Sciatic nerve (tissue), 2 donors: Measurements from ENCODE around the gene TMEM132A. TPM values are rescaled to one million over a fixed set of nuclear protein-coding genes. Genes with fewer than 3 reads are reported as not detected.

Experiments
- ATAC-seq: fragments of 200-7000 bp; cut with Tn5 transposase; one replicate; pipeline ENCODE4 v1.9.1; 2020; ENCODE audit warnings: mild to moderate bottlenecking, moderate library complexity
- DNase-seq: peaks from one replicate; pipeline ENCODE4 v3.0.0-alpha.2; 2020; ENCODE audit warnings: low spot score
- intact Hi-C: fragments of 100-400 bp; cut with DNase I; formaldehyde crosslinking; loops from one replicate; pipeline ENCODE4 v1.14.2; 2022
- total RNA-seq: library from RNA; stranded (reverse); fragmentation: NEBNext Ultra II Directional; extraction: Animal tissue kit (Norgen Biotek cat#: 25700); gene quantifications from one replicate; pipeline ENCODE4 v1.2.1, GENCODE V29; 2021
- donor health status: DM: no; HTN: no; CAD: no.
- donor health status: DM: no; HTN: no; CAD: no.

TMEM132A gene
- total RNA-seq, 1 donor from 2014 or later = 34.2 TPM

DNA sequence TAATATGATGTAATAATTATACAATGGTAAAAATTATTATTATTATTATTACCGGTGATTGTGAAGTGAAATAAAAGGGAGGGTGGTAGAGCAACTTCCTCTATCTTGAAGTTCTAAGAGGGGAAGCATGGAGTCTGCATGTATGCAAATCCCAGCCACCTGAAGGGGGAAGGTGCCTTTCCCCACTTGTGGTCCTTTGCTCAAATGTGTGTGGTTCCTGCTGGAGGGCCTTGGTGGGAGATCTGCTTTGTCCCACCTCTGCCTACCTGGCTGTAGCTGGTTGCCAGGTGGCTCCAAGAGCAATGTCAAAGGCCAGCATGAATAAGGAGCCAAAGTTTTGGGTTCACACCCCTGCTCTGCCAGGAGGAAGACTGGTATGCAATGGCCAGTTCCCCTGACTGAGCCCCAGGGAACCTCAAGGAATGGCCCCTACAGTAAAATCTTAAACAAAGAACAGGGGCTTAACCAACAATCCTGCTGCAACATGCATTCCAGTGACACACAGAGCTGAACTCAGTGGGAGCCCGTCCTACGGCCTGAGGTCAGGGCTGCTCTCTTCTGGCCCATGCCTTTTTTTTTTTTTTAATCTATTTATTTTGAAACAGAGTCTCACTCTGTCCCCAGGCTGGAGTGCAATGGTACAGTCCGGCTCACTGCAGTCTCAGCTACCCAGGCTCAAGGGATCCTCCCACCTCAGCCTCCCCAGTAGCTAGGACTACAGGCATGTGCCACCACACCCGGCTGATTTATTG lies 8.5 kb downstream of the TMEM132A start:
- no peak for ATAC-seq
- intact Hi-C loops = no loop called here
- DNase-seq = no peak

DNA sequence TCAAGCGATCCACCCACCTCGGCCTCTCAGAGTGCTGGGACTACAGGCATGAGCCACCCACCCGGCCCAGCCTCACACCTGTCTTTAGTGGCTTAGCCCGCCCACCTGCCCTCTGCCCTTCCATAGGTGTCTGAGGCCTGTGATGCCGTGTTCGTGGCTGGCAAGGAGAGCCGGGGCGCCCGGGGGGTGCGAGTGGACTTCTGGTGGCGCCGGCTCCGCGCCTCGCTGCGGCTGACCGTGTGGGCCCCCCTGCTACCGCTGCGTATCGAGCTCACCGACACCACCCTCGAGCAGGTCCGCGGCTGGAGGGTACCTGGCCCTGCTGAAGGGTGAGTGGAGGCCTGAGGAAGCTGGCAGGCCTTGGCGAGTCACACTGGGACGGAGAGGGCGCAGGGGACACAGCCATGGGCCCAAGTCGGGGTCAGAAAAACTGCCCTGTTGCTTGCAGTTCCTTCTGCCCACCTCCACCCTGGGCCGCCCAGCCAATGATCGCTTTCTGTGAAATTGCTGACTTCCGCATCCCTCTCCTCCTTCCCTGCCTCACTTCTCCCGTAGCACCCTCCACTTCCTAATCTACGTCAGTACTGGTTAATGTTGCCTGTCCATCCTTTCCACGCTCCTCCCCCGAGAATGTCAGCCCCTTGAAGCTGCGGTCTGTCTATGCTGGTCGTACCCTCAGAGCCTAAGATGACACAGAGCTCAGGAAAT lies 9.3 kb downstream of the TMEM132A start:
- intact Hi-C loops = no loop called here
- ATAC-seq (no peak), DNase-seq (no peak)

DNA sequence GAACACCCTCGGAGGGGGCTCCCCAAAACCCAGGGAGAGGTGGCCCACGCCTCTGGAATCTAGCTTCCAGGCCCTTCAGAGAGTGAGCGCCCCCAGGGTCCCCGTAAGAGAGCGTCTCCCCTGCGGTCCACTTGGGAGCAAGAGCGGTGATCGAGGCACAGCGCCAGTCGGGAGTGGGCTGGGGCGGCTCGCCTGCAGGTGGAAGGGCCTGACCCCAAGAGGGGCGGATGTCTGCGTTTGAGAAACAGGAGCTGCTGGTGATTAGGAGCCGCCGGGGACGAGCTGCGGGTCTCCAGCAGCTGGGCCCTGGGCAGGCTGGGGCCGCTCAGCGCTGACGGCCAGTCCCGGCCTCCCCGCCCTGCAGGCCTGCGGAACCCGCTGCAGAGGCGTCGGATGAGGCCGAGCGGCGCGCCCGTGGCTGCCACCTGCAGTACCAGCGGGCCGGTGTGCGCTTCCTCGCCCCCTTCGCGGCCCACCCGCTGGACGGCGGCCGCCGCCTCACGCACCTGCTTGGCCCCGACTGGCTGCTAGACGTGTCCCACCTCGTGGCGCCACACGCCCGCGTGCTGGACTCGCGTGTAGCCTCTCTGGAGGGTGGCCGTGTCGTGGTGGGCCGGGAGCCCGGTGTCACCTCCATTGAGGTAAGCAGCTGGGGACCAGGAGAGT lies 10.0 kb downstream of the TMEM132A start:
- ATAC-seq = no peak
- intact Hi-C loops = no loop called here
- no peak for DNase-seq

DNA sequence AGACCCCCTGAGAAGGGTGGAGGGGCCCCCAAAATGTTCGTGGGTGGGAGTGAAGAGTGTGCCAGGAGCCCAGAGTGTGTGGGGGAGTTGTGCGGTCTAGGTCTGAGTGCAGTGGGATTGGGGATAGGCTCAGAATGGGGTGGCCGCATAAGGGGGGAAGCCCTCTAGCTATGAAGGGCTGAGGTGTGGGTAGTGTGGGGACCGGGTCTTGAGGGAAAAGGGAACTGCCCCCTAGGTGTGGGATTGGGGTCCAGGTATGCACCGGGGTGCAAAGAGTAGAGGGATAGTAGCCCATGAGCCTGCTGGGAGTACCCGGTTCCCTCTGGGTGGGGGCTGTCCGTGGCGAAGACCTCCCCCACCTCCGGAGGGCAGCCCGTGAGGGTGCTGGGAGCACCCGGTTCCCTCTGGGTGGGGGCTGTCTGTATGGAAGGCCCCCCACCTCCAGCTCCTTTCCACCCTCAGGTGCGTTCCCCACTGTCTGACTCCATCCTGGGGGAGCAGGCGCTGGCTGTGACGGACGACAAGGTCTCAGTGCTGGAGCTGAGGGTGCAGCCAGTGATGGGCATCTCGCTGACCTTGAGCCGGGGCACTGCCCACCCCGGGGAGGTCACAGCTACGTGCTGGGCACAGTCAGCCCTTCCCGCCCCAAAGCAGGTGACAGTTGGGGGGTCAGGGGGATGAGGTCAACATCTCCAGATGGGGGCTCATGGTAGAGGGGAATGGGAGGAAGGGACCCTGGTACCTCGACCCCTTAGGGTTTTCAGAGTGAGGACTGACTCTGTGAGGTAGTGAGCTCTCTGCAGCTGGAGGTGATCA lies 10.7 kb downstream of the TMEM132A start:
- intact Hi-C loops = no loop called here
- DNase-seq = no peak
- no peak for ATAC-seq

DNA sequence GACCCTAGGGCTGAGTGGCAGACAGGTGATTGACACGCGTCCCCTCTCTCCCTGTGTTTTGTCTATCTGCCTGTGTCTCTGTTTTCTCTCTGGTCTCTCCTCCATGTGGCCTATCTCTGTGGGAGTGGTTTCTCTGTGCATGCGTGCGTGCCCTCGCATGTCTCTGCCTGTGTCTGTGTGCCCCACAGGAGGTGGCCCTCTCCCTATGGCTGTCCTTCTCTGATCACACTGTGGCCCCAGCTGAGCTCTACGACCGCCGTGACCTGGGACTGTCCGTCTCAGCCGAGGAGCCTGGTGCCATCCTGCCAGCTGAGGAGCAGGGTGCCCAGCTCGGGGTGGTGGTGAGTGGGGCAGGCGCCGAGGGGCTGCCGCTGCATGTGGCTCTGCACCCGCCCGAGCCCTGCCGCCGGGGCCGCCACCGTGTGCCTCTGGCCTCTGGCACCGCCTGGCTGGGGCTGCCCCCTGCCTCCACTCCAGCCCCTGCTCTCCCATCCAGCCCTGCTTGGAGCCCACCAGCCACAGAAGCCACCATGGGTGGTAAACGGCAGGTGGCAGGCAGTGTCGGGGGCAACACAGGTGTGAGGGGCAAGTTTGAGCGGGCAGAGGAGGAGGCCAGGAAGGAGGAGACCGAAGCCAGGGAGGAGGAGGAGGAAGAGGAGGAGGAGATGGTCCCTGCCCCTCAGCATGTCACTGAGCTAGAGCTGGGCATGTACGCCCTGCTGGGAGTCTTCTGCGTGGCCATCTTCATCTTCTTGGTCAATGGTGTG lies 11.6 kb downstream of the TMEM132A start:
- DNase-seq = peak; percentile 42
- peak; percentile 13 for ATAC-seq
- intact Hi-C loops = no loop called here

DNA sequence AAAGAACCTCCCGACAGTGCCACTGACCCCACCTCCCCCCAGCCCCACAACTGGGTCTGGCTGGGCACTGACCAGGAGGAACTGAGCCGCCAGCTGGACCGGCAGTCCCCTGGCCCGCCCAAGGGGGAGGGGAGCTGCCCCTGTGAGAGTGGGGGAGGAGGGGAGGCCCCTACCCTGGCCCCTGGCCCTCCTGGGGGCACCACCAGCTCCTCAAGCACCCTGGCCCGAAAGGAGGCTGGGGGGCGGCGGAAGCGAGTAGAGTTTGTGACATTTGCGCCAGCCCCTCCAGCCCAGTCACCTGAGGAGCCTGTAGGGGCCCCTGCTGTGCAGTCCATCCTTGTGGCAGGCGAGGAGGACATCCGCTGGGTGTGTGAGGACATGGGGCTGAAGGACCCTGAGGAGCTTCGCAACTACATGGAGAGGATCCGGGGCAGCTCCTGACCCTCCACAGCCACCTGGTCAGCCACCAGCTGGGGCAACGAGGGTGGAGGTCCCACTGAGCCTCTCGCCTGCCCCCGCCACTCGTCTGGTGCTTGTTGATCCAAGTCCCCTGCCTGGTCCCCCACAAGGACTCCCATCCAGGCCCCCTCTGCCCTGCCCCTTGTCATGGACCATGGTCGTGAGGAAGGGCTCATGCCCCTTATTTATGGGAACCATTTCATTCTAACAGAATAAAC lies 12.3 kb downstream of the TMEM132A start:
- ATAC-seq = peak; percentile 21
- intact Hi-C loops = no loop called here
- peak; percentile 59 for DNase-seq

DNA sequence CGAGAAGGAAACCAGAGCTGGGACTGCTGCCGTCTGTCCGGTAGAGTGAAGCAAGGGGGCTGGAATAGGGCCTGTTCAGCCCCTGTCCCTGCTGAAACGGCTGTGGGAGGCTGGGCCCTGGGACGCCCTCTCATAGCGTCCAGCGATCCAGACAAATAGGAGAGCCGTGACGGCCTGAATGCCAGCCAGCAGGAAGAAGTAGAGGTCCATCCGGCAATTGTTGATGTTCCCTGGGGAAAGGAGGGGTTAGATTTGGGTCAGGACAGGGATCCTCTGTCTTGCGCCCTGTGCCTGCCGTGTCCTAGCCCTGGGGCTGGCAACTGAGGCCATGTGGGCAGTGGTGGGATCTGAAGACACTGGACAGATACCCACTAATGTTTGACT lies 12.9 kb downstream of the TMEM132A start:
- ATAC-seq = peak; percentile 35
- intact Hi-C loops = no loop called here

DNA sequence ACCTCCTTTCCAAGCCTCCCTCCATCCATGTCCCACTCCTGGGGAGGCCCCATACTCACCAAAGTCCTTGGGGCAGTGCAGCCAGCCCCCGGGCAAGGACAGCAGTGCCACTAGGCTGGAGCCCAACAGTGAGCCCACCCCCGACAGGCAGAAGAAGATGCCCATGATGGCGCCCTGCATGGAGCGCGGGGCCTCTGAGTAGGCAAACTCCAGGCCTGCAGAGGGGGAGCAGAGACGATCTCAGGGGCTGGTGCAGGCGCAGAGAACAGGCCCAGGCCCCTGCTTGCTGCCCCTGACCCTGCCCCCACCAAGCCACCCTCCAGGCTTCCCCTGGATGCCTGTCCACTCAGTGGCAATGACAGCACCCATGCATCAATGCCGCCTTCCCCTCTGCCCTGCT lies 13.6 kb downstream of the TMEM132A start:
- intact Hi-C loops = no loop called here
- DNase-seq = no peak
- no peak for ATAC-seq

More for the DNA sequence above, 12.9 kb downstream of the TMEM132A start:
- no peak for DNase-seq

DNA sequence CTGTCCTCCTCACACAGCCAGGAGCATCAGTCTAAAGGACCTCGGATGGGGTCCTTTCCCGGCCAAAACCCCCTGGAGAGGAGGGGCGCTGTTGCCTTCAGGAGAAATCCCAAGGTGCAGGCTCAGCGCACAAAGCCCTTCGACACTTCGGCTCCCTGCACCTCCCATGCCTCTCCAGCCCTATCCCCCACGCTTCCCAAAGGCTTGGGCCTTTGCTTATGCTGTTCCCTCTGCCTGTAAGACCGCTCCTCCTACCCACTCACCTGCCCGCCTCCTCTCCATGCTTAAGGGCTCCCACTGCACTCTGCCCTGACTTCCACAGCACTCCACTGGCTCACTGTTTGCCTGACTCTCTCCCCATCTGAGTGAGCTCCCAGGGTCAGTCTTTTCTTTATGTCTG lies 14.2 kb downstream of the TMEM132A start:
- DNase-seq (peak; percentile 38), ATAC-seq (no peak)
- intact Hi-C loops = no loop called here

DNA sequence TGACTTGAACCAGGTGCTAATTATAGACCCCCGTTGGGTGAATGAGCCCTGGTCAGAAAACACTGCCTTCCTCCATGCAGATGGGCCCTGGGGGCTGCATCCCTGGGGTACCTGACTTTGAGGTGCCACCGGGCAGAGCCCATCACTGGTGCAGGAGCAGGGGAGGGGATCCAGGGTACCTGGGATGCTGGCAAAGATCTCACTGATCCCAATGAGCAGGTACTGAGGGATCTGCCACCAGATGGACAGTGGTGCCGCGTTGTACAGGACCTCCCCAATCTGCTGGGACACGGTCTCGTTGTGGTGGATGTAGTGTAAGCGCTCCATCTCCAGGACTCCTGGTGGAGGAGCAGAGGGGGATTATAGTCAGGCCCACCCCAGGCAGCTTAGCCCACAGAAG lies 15.0 kb downstream of the TMEM132A start:
- intact Hi-C loops = no loop called here
- ATAC-seq = no peak
- peak; percentile 42 for DNase-seq

DNA sequence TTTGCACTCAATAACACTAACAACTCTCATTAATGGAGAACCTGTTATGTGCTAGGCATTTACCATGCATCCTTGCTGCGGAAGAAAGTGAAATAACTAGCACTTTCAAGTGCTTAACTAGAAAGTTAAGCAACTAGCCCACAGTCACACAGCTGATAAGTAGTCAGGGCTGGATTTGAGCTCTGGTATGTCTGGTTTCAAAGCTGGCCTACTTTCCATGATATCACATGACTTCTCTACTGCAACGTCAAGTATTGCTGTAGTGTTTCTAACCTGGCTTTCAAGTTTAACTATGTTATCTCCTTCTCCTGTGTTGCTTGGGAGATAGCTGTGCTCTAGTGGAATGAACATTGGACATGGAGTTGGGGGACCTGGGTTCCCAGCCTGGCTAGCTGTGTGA lies 15.6 kb downstream of the TMEM132A start:
- DNase-seq (no peak), ATAC-seq (no peak)
- intact Hi-C loops = no loop called here

DNA sequence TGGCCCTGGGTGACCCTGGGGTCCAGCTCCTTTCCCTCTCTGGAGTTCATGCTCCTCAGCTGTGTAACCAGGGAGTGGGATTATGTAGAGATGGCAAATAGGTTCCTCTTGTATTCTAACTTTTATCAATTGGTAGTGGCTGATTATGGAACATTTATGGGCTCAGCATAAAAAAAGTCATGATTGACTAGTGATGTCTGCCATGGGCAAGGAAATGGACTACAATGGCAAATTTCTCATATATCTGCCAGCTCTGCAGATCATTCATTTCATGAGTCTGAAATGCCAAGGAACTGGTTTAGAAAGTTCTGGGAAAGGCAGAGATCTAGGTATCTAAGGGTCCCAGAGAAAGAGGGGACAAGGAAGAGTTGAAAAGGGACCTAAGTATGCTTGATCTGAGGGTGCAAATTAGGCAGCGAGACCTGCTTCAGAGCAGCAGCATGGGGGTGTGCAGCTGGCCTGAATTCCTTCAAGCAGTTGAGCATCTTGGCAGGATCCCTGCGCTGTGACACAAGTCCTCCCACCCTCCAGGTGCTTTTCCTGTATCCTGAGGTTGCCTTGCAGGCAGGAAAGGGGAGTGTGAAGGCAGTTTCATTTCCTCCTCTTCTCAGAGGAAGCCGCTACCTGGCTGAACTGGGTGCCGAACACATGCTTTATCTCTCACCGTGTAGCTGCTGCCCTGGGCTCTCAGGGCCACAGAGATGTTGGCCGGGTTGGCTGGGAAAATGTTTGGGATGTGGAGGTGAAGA lies 17.3 kb downstream of the TMEM132A start:
- intact Hi-C loops = no loop called here
- ATAC-seq = no peak
- no peak for DNase-seq

DNA sequence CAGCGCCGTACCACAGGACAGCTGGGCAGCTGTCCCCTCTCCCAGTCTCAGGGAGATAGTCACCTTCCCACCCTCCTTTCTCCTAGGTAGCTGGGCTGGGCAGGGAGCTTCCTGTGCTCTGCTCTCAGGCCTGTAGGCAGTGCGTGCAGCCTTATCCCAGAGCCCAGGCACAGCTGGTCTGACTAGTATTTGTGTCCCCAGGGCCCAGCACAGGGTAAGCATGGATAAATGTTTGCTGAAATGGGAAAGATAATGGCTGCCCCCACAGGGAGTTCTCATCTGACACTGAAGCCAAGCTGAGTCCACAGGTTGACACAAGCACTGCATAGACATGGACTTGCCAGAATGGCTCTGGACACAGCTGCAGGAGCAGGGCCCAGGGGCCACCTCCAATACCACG lies 18.0 kb downstream of the TMEM132A start:
- no peak for DNase-seq
- intact Hi-C loops = no loop called here
- ATAC-seq = no peak

DNA sequence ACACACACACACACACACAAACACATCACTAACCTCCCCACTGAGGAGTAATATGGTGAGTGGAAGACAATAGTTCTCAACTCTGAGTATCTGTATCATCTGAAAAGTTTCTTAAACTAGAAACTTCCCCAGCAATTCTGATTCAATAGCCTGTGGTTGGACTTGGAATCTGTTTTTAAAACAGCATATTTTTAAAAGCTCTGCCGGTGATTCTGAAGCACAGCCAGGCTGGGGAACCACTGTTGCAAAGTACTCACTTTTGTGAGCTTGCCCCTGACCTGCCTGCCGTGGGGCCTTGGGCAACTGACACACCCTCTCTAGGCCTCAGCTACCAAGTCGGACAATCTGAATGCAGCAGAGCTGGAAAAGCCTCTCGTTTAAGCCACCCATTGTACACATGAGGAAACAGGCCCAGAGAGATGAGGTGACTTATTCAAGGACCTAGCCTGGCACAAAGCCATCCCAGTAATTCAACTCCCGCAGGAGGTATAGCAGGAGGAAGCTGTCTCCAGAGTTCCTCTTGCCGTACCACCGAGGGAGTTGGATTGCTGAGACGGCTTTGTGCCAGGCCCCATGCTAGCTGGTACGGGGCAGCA lies 18.8 kb downstream of the TMEM132A start:
- intact Hi-C loops = no loop called here
- ATAC-seq (no peak), DNase-seq (peak; percentile 45)

DNA sequence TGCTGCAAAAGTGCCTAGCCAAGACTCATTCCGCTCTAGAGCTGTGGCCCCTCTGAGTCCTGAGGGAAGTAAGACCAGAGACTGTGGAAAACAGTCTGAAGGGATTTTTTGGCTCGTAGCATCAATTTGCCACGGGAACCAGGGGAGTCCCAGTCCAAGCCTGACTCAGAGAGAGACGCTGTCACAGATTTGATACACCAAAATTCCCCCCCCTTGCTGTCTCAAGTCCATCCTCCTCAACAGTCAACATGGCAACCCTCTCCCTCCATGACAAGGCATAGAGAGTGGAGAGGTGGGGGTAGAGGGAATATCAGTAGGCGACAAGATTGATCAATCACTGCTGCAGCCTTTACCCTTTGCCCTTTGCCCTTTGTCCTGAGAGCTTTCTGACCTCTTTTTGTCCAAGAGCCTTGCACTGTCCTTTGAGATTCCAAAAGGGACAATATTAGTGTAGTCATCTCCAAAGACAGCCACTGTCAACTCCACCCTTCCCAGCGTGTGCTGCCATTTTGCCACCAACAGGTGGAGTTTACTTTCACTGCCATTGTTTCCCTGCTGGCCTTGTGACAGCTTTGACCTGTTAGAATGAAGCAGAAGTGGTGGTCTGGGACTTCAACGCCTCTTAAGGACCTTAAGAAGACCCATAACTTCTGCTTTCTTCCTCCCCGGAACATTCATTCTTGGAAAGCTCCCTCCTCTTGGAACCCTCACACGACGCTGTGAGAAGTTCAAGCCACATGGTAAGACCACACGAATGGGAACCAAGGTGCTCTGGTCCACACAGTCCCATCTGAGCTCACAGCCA lies 20.4 kb downstream of the TMEM132A start:
- no peak for DNase-seq
- intact Hi-C loops = no loop called here
- no peak for ATAC-seq

DNA sequence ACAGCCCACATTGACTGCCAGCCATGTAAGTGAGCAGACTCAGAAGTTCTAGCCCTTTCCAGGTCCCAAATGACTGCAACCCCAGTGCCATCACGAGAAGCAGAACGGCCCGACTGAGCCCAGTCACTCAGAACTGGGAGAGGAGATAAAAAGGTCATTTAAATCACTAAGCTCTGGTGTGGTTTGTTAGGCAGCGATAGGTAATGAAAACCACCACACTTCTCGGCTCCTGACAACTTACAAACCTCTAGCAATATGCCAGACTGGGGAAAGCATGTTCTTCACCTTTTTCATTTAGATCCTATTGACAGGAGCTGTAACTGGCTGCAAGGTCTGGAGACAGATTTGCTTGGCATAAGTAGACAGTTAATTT lies 21.0 kb downstream of the TMEM132A start:
- intact Hi-C loops = no loop called here
- DNase-seq (no peak), ATAC-seq (no peak)
